ENCODE results near the gene BTBD9.

BTBD9 gene

DNA sequence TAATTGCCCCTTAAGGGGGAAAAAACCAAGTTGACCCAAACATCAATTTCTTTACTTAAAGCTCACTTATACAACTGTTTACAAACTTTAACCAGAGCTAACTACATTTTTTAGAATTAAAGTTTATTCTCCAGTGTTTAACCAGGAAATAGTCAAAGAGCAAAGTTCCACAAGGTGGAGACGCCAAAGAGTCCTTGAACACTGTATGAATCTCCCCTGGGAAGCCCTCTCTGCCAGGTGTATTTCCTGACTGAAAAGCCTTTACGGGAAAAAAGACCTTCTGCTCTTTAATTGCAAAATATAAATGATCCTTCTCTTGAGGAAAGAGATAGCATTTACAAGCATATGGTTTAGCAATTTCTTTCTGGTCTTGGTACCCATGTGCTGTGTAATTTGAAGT, 36.2 kb downstream of the BTBD9 start:
- no peaks in the 10 kb centered on the region; the same call in 1 of the 2 replicates for H3K36me3 ChIP-seq (ENCODE audit: control insufficient read depth, insufficient read depth, low read length)
- no peak for DNase-seq (ENCODE audit: extremely low read depth, insufficient read length)
- no peak overlapping the region for H3K4me3 ChIP-seq (replicated peaks; ENCODE audit: low read depth, low read length)
- TF ChIP-seq, protein P1, sequence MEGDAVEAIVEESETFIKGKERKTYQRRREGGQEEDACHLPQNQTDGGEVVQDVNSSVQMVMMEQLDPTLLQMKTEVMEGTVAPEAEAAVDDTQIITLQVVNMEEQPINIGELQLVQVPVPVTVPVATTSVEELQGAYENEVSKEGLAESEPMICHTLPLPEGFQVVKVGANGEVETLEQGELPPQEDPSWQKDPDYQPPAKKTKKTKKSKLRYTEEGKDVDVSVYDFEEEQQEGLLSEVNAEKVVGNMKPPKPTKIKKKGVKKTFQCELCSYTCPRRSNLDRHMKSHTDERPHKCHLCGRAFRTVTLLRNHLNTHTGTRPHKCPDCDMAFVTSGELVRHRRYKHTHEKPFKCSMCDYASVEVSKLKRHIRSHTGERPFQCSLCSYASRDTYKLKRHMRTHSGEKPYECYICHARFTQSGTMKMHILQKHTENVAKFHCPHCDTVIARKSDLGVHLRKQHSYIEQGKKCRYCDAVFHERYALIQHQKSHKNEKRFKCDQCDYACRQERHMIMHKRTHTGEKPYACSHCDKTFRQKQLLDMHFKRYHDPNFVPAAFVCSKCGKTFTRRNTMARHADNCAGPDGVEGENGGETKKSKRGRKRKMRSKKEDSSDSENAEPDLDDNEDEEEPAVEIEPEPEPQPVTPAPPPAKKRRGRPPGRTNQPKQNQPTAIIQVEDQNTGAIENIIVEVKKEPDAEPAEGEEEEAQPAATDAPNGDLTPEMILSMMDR (IDR thresholded peaks at IDR 0.05; ENCODE audit: insufficient read depth, low read length, poor library complexity, severe bottlenecking): no peak
- no peaks in the 10 kb centered on the region for H3K27me3 ChIP-seq (replicated peaks; ENCODE audit: control insufficient read depth, insufficient read depth, low read length)

DNA sequence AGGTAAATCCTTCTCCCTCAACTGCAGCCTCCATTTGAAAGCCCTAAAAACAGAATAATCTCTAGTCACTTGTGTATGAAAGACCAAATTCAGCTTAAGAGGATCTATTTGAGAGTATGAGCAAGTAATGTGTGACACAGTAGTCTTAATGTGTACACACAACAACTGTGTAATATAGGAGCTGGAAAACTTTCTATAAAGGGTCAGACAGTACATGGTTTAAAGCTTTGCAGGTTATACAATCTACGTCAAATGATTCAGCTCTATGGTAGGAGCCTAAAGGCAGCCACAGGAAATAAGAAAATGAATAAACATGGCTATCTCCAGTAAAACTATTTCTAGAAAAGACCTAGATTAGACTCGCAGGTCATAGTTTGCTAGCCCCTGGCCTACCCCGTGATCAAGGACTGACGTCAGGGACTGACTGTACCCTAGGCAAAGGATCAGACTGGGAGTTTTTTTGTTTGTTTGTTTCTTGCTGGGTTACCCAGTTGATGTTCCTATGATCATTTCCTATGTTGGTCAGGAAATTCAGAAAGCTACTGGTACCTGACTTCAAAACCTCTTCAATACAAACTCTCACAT, 39.7 kb downstream of the BTBD9 start:
- TF ChIP-seq, protein P1 (IDR thresholded peaks at IDR 0.05; ENCODE audit: insufficient read depth, low read length, poor library complexity, severe bottlenecking): no peak
- DNase-seq (ENCODE audit: extremely low read depth, insufficient read length): no peak
- H3K4me3 ChIP-seq (replicated peaks; ENCODE audit: low read depth, low read length): no peak overlapping the region

DNA sequence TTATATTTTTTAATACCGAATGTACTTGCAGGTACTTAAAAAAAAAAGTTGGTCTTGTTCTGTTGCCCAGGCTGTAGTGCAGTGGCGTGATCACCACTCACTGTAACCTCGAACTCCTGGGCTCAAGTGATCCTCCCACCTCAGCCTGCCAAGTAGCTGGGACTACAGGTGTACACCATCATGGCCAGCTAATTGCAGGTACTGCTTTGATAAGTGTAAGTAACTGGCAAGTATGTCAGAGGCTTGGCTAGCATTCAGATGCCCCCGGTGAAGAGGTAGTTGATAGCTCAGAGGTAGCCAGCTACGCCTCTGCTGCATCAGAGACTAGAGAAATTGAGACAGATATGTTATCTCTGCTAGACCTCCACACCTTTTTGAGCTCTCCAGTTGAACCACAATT, 40.5 kb downstream of the BTBD9 start:
- Histone ChIP-seq H3K36me3 (ENCODE audit: control insufficient read depth, insufficient read depth, low read length) (no peaks in the 10 kb centered on the region), H3K4me3 (replicated peaks; ENCODE audit: low read depth, low read length) (no peak overlapping the region), H3K27me3 (replicated peaks; ENCODE audit: control insufficient read depth, insufficient read depth, low read length) (no peaks in the 10 kb centered on the region)
- TF ChIP-seq, protein P1 (IDR thresholded peaks at IDR 0.05; ENCODE audit: insufficient read depth, low read length, poor library complexity, severe bottlenecking): no peak
- DNase-seq (ENCODE audit: extremely low read depth, insufficient read length): no peak

More for the DNA sequence above, 39.7 kb downstream of the BTBD9 start:
- no peaks in the 10 kb centered on the region for H3K36me3 ChIP-seq (ENCODE audit: control insufficient read depth, insufficient read depth, low read length)
- H3K27me3 ChIP-seq (replicated peaks; ENCODE audit: control insufficient read depth, insufficient read depth, low read length): no peaks in the 10 kb centered on the region

DNA sequence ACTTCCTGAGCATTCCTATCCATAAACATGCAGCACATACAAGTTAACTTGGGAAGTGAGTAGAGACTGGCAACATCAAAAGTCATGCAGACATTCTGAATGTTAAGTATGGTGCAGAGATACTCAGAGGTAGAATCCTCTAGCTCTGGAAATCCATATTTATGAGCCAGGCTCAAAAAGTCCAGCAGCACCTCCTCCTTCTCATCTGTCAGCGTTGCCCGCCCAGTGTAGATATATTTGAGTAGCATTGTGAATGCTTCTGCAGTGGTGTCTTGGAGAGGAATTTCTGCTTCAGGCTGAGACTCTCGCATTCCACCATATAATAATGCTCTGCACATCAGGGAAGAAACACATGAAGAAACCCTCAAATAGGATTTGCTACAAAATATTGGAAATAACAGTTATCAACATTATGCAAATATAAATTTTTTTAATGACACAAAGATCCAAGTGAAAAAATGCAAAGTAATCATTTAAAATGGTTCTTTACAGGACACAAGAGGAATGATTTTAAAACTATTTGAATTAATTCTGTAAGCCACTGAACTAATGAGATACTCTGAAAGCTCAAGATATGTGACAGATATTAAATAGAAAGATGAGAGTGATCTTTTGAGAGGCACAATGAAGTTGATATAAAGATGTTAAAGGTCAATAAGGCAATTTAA, 45.6 kb downstream of the BTBD9 start:
- TF ChIP-seq, protein P1 (IDR thresholded peaks at IDR 0.05; ENCODE audit: insufficient read depth, low read length, poor library complexity, severe bottlenecking): no peak
- no peak for DNase-seq (ENCODE audit: extremely low read depth, insufficient read length)

DNA sequence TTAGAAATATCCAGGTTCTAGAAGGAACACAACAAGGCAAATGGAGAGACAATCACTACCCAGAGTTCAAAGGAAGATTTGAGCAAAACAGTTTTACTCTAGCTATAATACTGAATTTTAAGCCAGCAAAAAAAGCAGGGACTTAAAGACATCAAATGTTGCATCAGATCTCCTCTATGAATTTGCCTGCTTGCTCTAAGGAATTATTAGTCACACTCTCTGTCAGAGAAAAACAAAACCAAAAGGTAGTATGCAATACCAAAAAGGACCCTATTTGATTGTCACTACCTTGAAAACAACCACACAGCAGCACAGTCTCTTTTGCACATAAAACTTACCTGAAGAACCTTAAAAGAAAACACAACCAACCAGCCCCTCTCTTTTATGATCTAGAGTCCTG, 46.3 kb downstream of the BTBD9 start:
- DNase-seq (ENCODE audit: extremely low read depth, insufficient read length): no peak
- Histone ChIP-seq H3K36me3 (ENCODE audit: control insufficient read depth, insufficient read depth, low read length) (peaks cover 3% of the 10 kb centered on the region; the same call in 1 of the 2 replicates), H3K4me3 (replicated peaks; ENCODE audit: low read depth, low read length) (no peak overlapping the region), H3K27me3 (replicated peaks; ENCODE audit: control insufficient read depth, insufficient read depth, low read length) (no peaks in the 10 kb centered on the region)
- TF ChIP-seq, protein P1 (IDR thresholded peaks at IDR 0.05; ENCODE audit: insufficient read depth, low read length, poor library complexity, severe bottlenecking): no peak

More for the DNA sequence above, 45.6 kb downstream of the BTBD9 start:
- H3K27me3 ChIP-seq (replicated peaks; ENCODE audit: control insufficient read depth, insufficient read depth, low read length): no peaks in the 10 kb centered on the region
- H3K36me3 ChIP-seq (ENCODE audit: control insufficient read depth, insufficient read depth, low read length): peaks cover 3% of the 10 kb centered on the region; the same call in 1 of the 2 replicates
- no peak overlapping the region for H3K4me3 ChIP-seq (replicated peaks; ENCODE audit: low read depth, low read length)

Data from GM06990 (cell line).